ENCODE results near the gene COL20A1. TPM values are rescaled to one million over a fixed set of nuclear protein-coding genes. Genes with fewer than 3 reads are reported as not detected.

Gene COL20A1
- total and polyA plus RNA-seq, 2 of the 13 experiments (the other 11 are each of a cell fraction or from before 2014, with no cell fraction given), result not detected

DNA sequence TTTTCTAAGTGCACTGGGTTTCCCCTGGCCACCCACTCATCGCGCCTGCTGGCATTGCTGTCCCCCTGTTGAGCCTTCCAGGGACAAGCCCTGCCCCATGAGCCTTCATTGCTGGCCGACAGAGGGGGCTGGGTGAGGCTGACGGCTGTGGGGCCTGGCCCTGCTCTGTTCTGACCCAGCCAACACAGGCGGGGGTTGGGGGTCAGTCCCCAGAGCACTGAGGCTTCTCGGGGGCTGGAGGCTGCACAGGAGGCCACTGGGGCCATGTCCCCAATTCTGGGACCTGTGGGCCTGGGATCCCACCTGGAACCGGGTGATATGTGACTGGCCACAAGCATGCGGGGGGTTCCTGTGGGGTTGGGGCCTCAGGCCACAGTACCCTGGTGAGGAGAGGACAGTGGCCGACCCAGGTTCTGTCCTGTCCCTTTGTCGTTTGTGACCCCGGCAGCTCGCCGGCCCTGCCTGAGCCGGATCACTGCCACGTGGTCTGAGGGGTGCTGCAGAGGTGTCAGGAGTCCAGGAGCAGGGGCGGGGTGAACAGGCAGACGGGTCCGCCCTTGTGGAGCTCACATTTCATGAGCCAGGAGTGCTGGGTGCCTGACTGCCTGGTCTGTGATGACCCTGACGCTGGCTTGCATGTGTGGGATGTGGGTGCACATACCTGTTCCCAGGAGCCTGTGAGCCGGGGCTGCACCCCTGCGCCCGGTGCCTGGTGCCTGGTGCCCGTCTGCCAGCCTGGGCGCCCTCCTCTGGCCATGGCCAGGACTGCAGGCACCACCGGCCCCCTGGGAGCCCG is 2.1 kb upstream of the COL20A1 start (continued):
- TF ChIP-seq, protein P1, sequence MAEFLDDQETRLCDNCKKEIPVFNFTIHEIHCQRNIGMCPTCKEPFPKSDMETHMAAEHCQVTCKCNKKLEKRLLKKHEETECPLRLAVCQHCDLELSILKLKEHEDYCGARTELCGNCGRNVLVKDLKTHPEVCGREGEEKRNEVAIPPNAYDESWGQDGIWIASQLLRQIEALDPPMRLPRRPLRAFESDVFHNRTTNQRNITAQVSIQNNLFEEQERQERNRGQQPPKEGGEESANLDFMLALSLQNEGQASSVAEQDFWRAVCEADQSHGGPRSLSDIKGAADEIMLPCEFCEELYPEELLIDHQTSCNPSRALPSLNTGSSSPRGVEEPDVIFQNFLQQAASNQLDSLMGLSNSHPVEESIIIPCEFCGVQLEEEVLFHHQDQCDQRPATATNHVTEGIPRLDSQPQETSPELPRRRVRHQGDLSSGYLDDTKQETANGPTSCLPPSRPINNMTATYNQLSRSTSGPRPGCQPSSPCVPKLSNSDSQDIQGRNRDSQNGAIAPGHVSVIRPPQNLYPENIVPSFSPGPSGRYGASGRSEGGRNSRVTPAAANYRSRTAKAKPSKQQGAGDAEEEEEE (CRISPR knock-in tag; IDR thresholded peaks at IDR 0.05; ENCODE audit: borderline replicate concordance), result no peak
- TF ChIP-seq SAFB2 (CRISPR knock-in tag; IDR thresholded peaks at IDR 0.05; ENCODE audit: borderline replicate concordance, low read depth) (no peak), ZSCAN21 (CRISPR knock-in tag; IDR thresholded peaks at IDR 0.05; ENCODE audit: borderline replicate concordance) (no peak; the same call in 1 of the 2 replicates), ZSCAN30 (CRISPR knock-in tag; IDR thresholded peaks at IDR 0.05) (no peak), TRIM24 (CRISPR knock-in tag; IDR thresholded peaks at IDR 0.05) (no peak), ZNF230 (CRISPR knock-in tag; IDR thresholded peaks at IDR 0.05) (no peak), ZNF788 (CRISPR knock-in tag; IDR thresholded peaks at IDR 0.05; ENCODE audit: borderline replicate concordance) (0 out of 2 replicates have a peak, but pooled peaks have one; percentile 13), CBX2 (IDR thresholded peaks at IDR 0.05; ENCODE audit: low read depth, low read length) (no peak), CBX2 (CRISPR knock-in tag; IDR thresholded peaks at IDR 0.05; ENCODE audit: low read depth) (no peak), ADNP (CRISPR knock-in tag; IDR thresholded peaks at IDR 0.05) (no peak), IRX3 (CRISPR knock-in tag; IDR thresholded peaks at IDR 0.05; ENCODE audit: borderline replicate concordance, low read depth) (no peak), REXO4 (CRISPR knock-in tag; IDR thresholded peaks at IDR 0.05; ENCODE audit: borderline replicate concordance) (no peak), HOXA7 (CRISPR knock-in tag; IDR thresholded peaks at IDR 0.05) (0 out of 2 replicates have a peak, but pooled peaks have one; percentile 55), POLR2G (IDR thresholded peaks at IDR 0.05; ENCODE audit: low read depth, low read length) (peak; percentile 44; the same call in 1 of the 2 replicates), ARHGAP35 (CRISPR knock-in tag; IDR thresholded peaks at IDR 0.05; ENCODE audit: borderline replicate concordance) (no peak; the same call in 1 of the 2 replicates), ZNF724P (CRISPR knock-in tag; IDR thresholded peaks at IDR 0.05; ENCODE audit: borderline replicate concordance) (no peak), ZNF746 (CRISPR knock-in tag; IDR thresholded peaks at IDR 0.05) (no peak)
- TF ChIP-seq, protein P2, sequence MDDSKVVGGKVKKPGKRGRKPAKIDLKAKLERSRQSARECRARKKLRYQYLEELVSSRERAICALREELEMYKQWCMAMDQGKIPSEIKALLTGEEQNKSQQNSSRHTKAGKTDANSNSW (CRISPR knock-in tag; IDR thresholded peaks at IDR 0.05; ENCODE audit: borderline replicate concordance), result no peak
- TF ChIP-seq, protein P3, sequence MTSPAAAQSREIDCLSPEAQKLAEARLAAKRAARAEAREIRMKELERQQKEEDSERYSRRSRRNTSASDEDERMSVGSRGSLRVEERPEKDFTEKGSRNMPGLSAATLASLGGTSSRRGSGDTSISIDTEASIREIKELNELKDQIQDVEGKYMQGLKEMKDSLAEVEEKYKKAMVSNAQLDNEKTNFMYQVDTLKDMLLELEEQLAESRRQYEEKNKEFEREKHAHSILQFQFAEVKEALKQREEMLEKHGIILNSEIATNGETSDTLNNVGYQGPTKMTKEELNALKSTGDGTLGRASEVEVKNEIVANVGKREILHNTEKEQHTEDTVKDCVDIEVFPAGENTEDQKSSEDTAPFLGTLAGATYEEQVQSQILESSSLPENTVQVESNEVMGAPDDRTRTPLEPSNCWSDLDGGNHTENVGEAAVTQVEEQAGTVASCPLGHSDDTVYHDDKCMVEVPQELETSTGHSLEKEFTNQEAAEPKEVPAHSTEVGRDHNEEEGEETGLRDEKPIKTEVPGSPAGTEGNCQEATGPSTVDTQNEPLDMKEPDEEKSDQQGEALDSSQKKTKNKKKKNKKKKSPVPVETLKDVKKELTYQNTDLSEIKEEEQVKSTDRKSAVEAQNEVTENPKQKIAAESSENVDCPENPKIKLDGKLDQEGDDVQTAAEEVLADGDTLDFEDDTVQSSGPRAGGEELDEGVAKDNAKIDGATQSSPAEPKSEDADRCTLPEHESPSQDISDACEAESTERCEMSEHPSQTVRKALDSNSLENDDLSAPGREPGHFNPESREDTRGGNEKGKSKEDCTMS (CRISPR knock-in tag; conservative IDR thresholded peaks at IDR 0.05), result no peak
- TF ChIP-seq, protein P4, sequence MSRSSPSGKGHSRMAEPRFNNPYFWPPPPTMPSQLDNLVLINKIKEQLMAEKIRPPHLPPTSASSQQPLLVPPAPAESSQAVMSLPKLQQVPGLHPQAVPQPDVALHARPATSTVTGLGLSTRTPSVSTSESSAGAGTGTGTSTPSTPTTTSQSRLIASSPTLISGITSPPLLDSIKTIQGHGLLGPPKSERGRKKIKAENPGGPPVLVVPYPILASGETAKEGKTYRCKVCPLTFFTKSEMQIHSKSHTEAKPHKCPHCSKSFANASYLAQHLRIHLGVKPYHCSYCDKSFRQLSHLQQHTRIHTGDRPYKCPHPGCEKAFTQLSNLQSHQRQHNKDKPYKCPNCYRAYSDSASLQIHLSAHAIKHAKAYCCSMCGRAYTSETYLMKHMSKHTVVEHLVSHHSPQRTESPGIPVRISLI (CRISPR knock-in tag; IDR thresholded peaks at IDR 0.05; ENCODE audit: borderline replicate concordance), result no peak
- TF ChIP-seq, protein P5, sequence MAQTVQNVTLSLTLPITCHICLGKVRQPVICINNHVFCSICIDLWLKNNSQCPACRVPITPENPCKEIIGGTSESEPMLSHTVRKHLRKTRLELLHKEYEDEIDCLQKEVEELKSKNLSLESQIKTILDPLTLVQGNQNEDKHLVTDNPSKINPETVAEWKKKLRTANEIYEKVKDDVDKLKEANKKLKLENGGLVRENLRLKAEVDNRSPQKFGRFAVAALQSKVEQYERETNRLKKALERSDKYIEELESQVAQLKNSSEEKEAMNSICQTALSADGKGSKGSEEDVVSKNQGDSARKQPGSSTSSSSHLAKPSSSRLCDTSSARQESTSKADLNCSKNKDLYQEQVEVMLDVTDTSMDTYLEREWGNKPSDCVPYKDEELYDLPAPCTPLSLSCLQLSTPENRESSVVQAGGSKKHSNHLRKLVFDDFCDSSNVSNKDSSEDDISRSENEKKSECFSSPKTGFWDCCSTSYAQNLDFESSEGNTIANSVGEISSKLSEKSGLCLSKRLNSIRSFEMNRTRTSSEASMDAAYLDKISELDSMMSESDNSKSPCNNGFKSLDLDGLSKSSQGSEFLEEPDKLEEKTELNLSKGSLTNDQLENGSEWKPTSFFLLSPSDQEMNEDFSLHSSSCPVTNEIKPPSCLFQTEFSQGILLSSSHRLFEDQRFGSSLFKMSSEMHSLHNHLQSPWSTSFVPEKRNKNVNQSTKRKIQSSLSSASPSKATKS (CRISPR knock-in tag; IDR thresholded peaks at IDR 0.05), result no peak
